PC-9 (cell line): ENCODE data around the gene TRIM71. TPM values are rescaled to one million over a fixed set of nuclear protein-coding genes. Genes with fewer than 3 reads are reported as not detected.

Experiments
- BruUV-seq: library from RNA; stranded (reverse); fragments of 400-500 nt; replicated peaks from 2 replicates; lab custom pipeline; 2021; lab: Mats Ljungman, UMichigan
- CTCF ChIA-PET: fragments of 300-600 bp; sonication (Branson Sonifier 250); formaldehyde crosslinking; loops from one replicate; lab custom pipeline; 2022; ENCODE audit warnings: antibody characterized with exemption; lab: Charles Lee
- POLR2A ChIA-PET: fragments of 300-600 bp; sonication (Branson Sonifier 250); formaldehyde crosslinking; loops from one replicate; lab custom pipeline; 2022; ENCODE audit warnings: antibody characterized with exemption; ENCODE audit not compliant: unreplicated experiment; lab: Charles Lee
- DNase-seq, 2 experiments: peaks; one replicate each; pipeline versions ENCODE4 v3.0.0 to v3.0.0-alpha.2; 2015 to 2022; ENCODE audit warnings: mixed read lengths in 1 of 2
- H2AFZ ChIP-seq: fragments of 200-600 bp; sonication (generic); 2 replicates; pipeline ENCODE4 v1.8.1; 2017; ENCODE audit warnings: antibody characterized with exemption
- H3F3A ChIP-seq: fragments of 200-600 bp; sonication (generic); 2 replicates; pipeline ENCODE4 v1.8.1; 2017; ENCODE audit warnings: antibody characterized with exemption, mild to moderate bottlenecking, low read depth; ENCODE audit not compliant: insufficient read depth
- H3K27ac ChIP-seq: fragments of 200-600 bp; sonication (generic); 2 replicates; pipeline ENCODE4 v1.6.1; 2016; ENCODE audit warnings: mixed run types
- H3K27me3 ChIP-seq: fragments of 200-600 bp; sonication (generic); 2 replicates; pipeline ENCODE4 v1.6.1; 2016; ENCODE audit warnings: low read depth, mixed run types; ENCODE audit not compliant: insufficient read depth
- H3K36me3 ChIP-seq: fragments of 200-600 bp; sonication (generic); 2 replicates; pipeline ENCODE4 v1.6.1; 2016; ENCODE audit warnings: low read depth, mixed run types
- H3K4me1 ChIP-seq: fragments of 200-600 bp; sonication (generic); replicated peaks from 2 replicates; pipeline ENCODE4 v1.6.1; 2016; ENCODE audit warnings: mixed run types; ENCODE audit not compliant: insufficient read depth
- H3K4me2 ChIP-seq: fragments of 200-600 bp; sonication (generic); 2 replicates; pipeline ENCODE4 v1.6.1; 2017; ENCODE audit warnings: mixed run types
- H3K4me3 ChIP-seq: fragments of 200-600 bp; sonication (generic); 2 replicates; pipeline ENCODE4 v1.6.1; 2016; ENCODE audit warnings: mixed run types
- H3K79me2 ChIP-seq: fragments of 200-600 bp; sonication (generic); 2 replicates; pipeline ENCODE4 v1.6.1; 2017; ENCODE audit warnings: low read depth, mixed run types
- H3K9me2 ChIP-seq: fragments of 200-600 bp; sonication (generic); 2 replicates; pipeline ENCODE4 v1.8.1; 2017; ENCODE audit warnings: mild to moderate bottlenecking; ENCODE audit not compliant: insufficient read depth
- H3K9me3 ChIP-seq: fragments of 200-600 bp; sonication (generic); 2 replicates; pipeline ENCODE4 v1.8.1; 2016; ENCODE audit warnings: low read depth; ENCODE audit not compliant: insufficient read depth
- H4K20me1 ChIP-seq: fragments of 200-600 bp; sonication (generic); 2 replicates; pipeline ENCODE4 v1.8.1; 2017; ENCODE audit not compliant: insufficient read depth
- EZH2 ChIP-seq: fragments of 200-600 bp; sonication (generic); IDR thresholded peaks from 2 replicates; pipeline ENCODE4 v1.8.0; 2017; ENCODE audit warnings: antibody characterized with exemption, low read depth
- intact Hi-C: fragments of 100-400 bp; cut with micrococcal nuclease; formaldehyde crosslinking; loops from one replicate; pipeline ENCODE4 v1.10.0; 2022; ENCODE audit not compliant: unreplicated experiment
- total RNA-seq: library from RNA; stranded (reverse); gene quantifications from 2 replicates; pipeline ENCODE4 v1.2.3, GENCODE V29; 2021
- TF ChIP-seq, protein P1 (sequence below): fragments of 200-600 bp; sonication (generic); conservative IDR thresholded peaks from 2 replicates; pipeline ENCODE4 v1.6.1; 2017; ENCODE audit warnings: mixed run types, antibody characterized with exemption, mild to moderate bottlenecking, moderate library complexity

The TRIM71 gene
- total RNA-seq, 1 experiment from 2014 or later: not detected

- H3K79me2 ChIP-seq: no peaks in the 10 kb centered on the region
- H2AFZ ChIP-seq: no peak overlapping the region
- no TSS peak for BruUV-seq
- no peak overlapping the region for H3K4me2 ChIP-seq
- H3K27me3 ChIP-seq: no peaks in the 10 kb centered on the region
- ChIA-PET POLR2A (interaction anchor here (0.8 kb wide), 1 partner anchor 121 kb away, joined by 21 read pairs; no protein-coding TSS in a partner anchor), CTCF (interaction anchor here (0.6 kb wide), 1 partner anchor 34 kb away, joined by 3 read pairs; no protein-coding TSS in a partner anchor)
- no peak overlapping the region for H3K27ac ChIP-seq
- TF ChIP-seq, protein P1, sequence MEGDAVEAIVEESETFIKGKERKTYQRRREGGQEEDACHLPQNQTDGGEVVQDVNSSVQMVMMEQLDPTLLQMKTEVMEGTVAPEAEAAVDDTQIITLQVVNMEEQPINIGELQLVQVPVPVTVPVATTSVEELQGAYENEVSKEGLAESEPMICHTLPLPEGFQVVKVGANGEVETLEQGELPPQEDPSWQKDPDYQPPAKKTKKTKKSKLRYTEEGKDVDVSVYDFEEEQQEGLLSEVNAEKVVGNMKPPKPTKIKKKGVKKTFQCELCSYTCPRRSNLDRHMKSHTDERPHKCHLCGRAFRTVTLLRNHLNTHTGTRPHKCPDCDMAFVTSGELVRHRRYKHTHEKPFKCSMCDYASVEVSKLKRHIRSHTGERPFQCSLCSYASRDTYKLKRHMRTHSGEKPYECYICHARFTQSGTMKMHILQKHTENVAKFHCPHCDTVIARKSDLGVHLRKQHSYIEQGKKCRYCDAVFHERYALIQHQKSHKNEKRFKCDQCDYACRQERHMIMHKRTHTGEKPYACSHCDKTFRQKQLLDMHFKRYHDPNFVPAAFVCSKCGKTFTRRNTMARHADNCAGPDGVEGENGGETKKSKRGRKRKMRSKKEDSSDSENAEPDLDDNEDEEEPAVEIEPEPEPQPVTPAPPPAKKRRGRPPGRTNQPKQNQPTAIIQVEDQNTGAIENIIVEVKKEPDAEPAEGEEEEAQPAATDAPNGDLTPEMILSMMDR: no peak; the same call in 1 of the 2 replicates
- no peak for TF ChIP-seq EZH2
- H3F3A ChIP-seq: no peaks in the 10 kb centered on the region; the same call in 1 of the 2 replicates
- no peak for DNase-seq
- no peaks in the 10 kb centered on the region for H4K20me1 ChIP-seq
- H3K4me1 ChIP-seq: no peaks in the 10 kb centered on the region
- intact Hi-C loops: no loop called here
- H3K36me3 ChIP-seq: no peaks in the 10 kb centered on the region
- no peaks in the 10 kb centered on the region for H3K9me3 ChIP-seq
- H3K9me2 ChIP-seq: no peaks in the 10 kb centered on the region
- no peak overlapping the region for H3K4me3 ChIP-seq
Measured at GRCh38 chr3:32897981-32898623, 80.3 kb downstream of the TRIM71 start.

GRCh38 chr3:32899265-32899664 is 81.5 kb downstream of the TRIM71 start:
- no TSS peak for BruUV-seq
- Histone ChIP-seq H3K4me1 (no peaks in the 10 kb centered on the region), H3F3A (no peaks in the 10 kb centered on the region; the same call in 1 of the 2 replicates), H3K9me2 (no peaks in the 10 kb centered on the region), H4K20me1 (no peaks in the 10 kb centered on the region), H3K4me2 (no peak overlapping the region), H3K27me3 (no peaks in the 10 kb centered on the region), H3K9me3 (no peaks in the 10 kb centered on the region), H2AFZ (no peak overlapping the region), H3K27ac (no peak overlapping the region), H3K4me3 (no peak overlapping the region), H3K36me3 (no peaks in the 10 kb centered on the region), H3K79me2 (no peaks in the 10 kb centered on the region)
- TF ChIP-seq, protein P1: no peak
- no peak for TF ChIP-seq EZH2
- POLR2A ChIA-PET: no interaction called here
- intact Hi-C loops: no loop called here
- no peak for DNase-seq
- CTCF ChIA-PET: no interaction called here

DNA sequence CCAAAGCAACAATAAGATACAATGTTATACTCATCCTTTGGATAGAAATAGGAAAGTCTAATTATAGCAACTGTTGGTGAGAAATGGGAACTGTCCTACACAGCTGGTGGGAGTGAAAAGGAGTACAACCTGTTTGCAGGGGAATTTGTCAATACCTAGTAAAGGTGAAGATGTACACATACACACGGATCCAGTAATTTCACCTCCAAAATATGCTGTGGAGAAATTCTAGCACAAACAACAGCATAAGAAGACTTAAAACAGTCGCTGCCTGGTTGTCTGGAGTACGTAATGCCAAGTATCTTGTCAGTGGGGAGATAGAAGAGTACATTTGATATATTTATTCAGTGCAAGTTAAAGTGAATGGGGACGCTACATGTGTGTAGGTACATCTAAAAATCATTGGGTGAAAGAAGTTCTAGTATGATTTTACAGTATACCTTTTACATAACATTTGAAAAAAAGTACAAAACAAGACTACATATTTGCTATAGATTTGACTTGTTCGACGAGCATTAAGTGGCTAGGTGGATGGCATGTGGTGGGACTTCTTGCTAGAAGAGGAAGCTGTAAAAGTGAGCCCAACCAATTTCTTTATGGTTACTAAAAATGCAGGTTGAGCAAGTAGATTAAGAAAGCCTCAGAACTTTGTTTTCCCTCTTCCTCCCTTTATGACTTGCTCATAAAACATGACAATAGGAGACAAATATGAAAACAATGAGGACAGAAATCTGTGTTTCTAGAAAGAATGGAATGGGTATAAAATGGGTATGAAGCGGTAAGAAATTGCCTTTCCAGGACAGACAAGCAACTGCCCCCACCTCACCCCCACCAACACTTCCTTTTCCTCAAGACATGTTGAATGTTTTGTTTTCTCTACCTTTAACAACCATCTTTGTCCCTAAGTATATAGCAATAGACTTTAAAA is 83.5 kb downstream of the TRIM71 start:
- Histone ChIP-seq H4K20me1 (no peaks in the 10 kb centered on the region), H3K9me2 (no peaks in the 10 kb centered on the region), H3K36me3 (no peaks in the 10 kb centered on the region), H3K4me3 (no peak overlapping the region), H3K27ac (no peak overlapping the region), H3K9me3 (no peaks in the 10 kb centered on the region), H3K27me3 (no peaks in the 10 kb centered on the region), H2AFZ (no peak overlapping the region), H3F3A (no peaks in the 10 kb centered on the region; the same call in 1 of the 2 replicates), H3K79me2 (no peaks in the 10 kb centered on the region), H3K4me2 (no peak overlapping the region), H3K4me1 (no peaks in the 10 kb centered on the region)
- intact Hi-C loops: loop anchor here (10.0 kb wide), 1 partner anchor 116 kb away; no protein-coding TSS in a partner anchor
- ChIA-PET POLR2A (no interaction called here), CTCF (interaction anchor here (0.7 kb wide), 1 partner anchor 7 kb away, joined by 9 read pairs; no protein-coding TSS in a partner anchor)
- no peak for TF ChIP-seq EZH2
- TF ChIP-seq, protein P1: no peak
- BruUV-seq: no TSS peak
- no peak for DNase-seq
